HG02759 (cell line): ENCODE measurements around the gene TSEN15.
"Not testable (repeated sequence)": the region's sequence is repeated elsewhere in the genome, so short reads cannot be mapped to it uniquely, and the experiment has no call there.

Source experiments
- ATAC-seq: cut with Tn5 transposase; IDR thresholded peaks from one replicate; pipeline ENCODE4 v1.9.1; 2021; ENCODE audit warnings: mild to moderate bottlenecking, moderate library complexity; ENCODE audit not compliant: unreplicated experiment

Gene TSEN15

DNA sequence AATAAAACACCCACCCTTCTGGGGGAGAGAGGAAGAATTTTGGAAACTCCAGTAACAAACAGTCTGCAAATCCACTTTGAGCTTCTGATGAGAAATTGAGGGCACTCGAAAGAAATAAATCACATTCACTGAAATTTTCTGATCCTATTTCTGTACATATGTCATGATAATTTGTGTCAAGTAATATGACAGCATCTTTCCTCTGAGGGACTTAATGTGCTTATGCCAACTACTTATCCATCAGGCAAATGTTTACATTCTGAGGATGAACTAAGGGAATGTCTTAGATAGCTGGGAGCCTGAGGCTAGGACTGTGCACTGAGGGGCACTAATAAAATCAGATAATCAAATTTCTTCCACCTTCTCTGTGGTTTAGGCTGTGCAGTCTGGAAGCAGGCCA lies 44.5 kb downstream of the TSEN15 start:
- no peak for ATAC-seq

DNA sequence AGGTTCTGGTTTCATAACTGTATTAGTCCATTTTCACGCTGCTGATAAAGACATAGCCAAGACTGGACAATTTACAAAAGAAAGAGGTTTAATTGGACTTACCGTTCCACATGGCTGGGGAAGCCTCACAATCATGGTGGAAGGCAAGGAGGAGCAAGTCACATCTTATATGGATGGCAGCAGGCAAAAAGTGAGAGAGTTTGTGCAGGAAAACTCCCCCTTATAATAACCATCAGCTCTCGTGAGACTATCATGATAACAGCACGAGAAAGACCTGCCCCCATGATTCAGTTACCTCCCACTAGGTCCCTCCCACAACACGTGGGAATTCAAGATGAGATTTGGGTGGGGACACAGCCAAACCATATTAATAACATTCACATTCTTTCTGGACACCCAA lies 45.0 kb downstream of the TSEN15 start:
- not testable (repeated sequence) for ATAC-seq

DNA sequence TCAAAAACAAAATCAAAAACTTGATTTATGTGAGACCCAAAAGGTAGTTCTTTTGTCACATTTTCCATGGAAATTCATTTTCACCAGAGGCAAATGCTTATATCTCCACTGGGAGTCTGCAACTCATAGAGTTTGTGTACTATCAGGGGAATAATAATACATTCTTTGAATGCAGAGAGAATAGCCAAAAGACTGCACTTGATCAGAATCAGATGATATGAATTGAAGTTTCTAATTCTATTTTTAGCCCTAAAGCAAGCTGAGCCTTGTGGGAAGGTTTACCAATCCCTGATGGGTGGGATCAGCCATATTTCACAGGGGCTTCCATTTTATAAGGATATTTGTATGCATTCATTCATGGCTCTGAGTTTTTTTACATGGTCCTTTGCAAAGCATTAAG lies 49.6 kb downstream of the TSEN15 start:
- ATAC-seq: no peak

DNA sequence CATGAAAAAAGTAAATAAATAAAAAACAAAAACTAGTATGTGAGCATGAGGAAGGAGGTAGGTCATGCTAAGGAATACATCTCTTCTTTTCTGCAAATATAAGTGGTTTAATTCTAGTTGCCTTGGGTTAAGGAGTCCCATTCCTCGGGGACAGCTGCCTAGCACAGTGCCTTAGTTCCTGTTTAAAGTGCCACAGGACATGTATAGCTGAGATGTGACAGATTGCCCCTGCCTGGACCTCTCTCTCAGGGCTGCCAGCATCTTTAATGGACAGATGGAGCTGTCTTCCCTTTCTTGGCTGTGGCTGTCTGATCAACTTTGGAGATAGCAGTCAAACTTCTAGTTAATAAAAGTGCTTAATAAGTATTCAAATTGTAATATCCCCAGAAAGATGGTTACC lies 50.0 kb downstream of the TSEN15 start:
- no peak for ATAC-seq

DNA sequence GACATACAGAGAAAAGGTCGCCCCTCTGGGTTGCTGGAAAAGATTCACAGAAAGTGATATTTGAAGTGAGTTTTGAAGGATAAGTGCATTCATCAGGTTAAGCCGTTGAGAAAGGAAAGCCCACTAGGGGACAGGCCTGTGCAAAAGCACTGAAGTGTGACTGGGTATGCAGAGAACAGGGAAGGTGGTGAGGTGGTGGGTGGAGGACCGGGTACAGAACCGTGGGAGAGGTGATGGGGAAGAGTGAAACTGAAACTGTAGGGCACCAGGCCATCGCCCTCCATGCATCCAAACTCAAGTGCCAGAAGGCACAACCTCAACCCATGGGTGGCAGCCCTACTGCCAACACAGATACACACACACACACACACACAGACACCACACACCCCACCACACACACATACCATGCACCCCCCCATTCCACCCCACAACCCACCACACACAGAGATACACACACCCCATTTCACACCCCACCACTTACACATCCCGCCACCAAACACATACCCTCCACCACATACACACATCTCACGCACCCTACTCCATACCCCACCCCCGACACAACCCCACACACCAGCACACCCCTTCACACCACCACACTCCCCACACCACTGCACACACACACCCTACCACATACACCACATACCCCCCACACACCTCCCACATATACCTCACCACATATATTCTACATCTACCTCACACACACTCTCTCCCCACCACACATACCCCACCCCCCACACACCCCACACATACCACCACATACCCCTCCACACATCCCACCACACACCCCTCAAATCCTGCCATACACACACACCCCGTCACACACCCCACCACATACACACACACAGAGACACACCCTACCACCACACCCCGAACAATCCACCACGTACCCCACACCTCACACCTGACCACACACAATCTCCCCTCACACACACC lies 59.0 kb downstream of the TSEN15 start:
- ATAC-seq: no peak

DNA sequence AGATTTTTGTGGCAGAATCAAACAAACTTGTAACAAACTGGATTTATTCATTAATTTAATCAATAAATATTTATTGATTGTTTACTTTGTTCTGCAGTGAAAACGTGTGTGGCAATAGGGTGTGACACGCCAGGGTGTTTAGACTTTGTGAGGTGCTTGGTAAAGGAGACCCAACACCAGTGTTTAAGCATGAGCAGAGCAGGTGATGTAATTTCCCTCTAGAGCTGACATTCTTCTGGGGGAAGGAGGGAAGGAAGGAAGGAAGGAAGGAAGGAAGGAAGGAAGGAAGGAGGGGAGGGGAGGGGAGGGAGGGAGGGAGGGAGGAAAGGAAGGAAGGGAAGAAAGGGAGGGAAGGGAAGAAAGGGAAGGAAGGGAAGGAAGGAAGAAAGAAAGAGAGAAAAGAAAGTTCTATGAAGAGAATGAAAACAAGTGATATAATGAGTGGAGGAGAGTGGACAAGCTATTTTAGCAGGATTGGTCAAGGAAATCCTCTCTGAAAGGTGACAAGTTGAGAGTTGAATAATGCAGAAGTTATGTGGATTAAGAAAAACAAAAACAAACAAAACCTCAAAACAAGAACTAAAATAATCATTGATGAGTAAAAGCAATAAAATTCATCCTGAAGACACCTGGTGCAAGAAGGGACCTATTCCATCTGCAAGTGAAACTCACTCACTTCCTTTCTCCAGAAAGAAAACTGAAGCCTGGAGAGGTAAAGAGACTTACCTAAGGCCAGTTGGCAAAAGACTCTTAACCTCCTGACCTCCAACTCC lies 60.8 kb downstream of the TSEN15 start:
- ATAC-seq: no peak

DNA sequence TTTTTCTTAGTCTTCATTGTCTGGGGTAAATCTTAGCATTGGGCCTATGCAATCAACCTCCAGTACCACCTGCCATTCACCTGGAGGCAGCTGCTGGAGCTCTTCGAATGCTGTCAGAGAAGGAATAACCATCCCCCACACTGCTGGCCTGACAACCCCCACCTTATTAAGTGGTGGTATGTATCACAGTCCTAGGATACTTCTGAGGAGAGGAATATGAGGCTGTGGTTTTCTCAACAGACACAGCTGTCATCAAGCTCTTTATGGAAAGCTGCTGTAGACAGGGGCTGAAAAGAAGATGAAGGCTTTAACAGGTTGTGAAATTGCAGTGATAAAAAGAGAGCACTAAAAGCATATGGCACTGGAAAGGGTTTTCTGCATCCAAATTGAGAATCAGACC lies 61.7 kb downstream of the TSEN15 start:
- no peak for ATAC-seq

DNA sequence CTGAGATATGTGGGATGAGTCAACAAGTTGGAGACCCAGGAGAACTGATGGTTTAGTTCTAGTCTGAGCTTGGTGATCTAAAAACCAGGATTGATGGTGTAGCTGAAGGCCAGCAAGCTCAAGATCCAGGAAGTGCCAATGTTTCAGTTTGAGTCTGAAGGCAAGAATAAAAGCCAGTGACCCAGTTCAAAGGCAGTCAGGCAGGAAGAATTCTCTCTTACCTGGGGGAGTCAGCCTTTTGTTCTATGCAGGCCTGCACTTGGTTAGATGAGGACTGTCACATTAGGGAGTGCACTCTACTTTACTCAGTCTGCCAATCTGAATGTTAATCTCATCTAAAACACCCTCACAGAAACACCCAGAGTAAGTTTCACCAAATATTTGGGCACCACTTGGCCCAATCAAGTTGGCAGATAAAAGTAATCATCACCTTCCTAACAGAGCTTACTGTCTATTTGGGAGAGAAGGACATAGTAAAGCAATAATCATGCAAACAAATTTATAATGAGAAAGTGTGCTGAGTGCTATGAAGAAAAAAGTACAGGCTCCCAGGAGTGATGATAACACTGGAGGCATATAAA lies 63.4 kb downstream of the TSEN15 start:
- no peak for ATAC-seq

DNA sequence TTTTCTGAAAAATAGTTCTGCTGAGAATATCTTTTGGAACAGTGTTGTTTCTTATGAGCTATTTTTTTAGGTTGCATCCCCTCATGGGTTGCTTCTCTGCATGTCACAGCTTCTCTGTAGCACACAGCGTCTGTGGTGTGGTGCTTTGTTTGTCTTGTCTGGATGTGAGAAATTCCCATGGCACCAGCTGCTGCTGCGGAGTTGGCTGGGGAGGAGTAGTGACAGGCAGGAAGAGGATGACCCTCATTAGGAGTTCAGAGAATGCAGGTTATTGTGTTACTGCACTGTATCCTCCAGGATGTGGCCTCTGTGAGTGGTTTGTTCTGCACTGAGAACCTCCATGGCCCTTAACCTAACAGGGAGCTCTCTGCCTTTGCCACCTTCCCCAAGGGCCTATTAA lies 64.8 kb downstream of the TSEN15 start:
- no peak for ATAC-seq

DNA sequence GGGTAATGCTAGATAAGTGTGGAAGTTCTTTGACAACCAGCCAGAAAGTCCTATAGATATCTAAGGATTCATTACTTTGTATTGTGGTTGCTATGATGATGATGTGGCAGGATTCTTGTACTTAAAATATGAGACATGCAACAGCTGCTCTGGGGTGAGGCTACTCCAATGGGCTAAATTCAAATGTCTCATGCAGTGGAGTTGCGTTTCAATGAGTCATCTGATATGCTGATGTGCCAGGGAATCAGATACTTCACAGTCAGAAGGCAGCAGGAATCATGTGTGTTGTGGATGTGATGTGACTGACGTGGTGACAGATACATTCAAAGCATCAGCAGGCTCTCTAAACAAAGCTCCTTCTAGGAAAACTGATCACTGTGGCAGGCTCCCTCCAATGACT lies 66.5 kb downstream of the TSEN15 start:
- ATAC-seq: no peak
